ENCODE results near the gene PSG5. TPM values are rescaled to one million over a fixed set of nuclear protein-coding genes. Genes with fewer than 3 reads are reported as not detected.
A peak's percentile ranks its signal among the peaks of the same experiment; 100 is the strongest.
"Not testable (repeated sequence)": the region's sequence is repeated elsewhere in the genome, so short reads cannot be mapped to it uniquely, and the experiment has no call there.

The PSG5 gene
- total and polyA plus RNA-seq, 2 experiments from 2014 or later = 534 to 1,019 TPM

DNA sequence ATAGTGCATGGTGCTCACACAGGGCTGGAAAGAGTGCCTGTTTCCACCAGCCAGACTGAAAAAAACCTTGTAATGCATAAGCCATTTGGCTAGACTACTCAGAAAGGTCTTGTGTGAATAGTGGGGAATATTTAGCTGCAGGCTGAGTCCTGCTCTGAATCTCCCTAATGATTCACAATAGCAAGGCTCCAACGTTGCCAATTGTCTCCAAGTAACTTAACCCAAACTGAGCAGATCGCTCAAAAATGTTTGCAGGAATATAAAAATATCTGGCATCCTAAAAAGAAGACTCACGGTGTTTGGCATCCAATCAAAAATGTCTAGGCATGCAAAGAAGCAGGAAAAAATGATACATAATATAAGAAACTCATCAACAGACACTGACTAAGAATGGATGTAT, 59.0 kb downstream of the PSG5 start:
- peaks cover 42% of the 10 kb centered on the region for H3F3A ChIP-seq (ENCODE audit: insufficient read depth)
- H3K27me3 ChIP-seq (replicated peaks; ENCODE audit: insufficient read depth); H3K36me3 ChIP-seq (ENCODE audit: low read depth); H4K20me1 ChIP-seq (ENCODE audit: insufficient read depth); H3K79me2 ChIP-seq (ENCODE audit: insufficient read depth); H3K9me3 ChIP-seq (ENCODE audit: low read depth); H2AFZ ChIP-seq; H3K9me2 ChIP-seq (ENCODE audit: insufficient read depth); in situ Hi-C loops (cut with MboI): not testable (repeated sequence)
- H3K4me2 ChIP-seq (ENCODE audit: unreplicated experiment) = peak overlapping the region; percentile 75
- DNase-seq = peak; percentile 99
- H3K4me1 ChIP-seq (ENCODE audit: insufficient read depth) = peaks cover 41% of the 10 kb centered on the region
- peak overlapping the region; percentile 42; the same call in 1 of the 2 replicates for H3K9ac ChIP-seq
- WGBS, 2 experiments (ENCODE audit: low coverage in 1 of 2, low lambda C conversion rate in 2 of 2, missing lambda C conversion rate in 2 of 2) = 1 to 3% methylated on average over 3 of the region's 3 CpGs
- H3K4me3 ChIP-seq = 0 out of 2 replicates have a peak overlapping the region, but pooled peaks have one; percentile 0
- H3K27ac ChIP-seq = peak overlapping the region; percentile 86

DNA sequence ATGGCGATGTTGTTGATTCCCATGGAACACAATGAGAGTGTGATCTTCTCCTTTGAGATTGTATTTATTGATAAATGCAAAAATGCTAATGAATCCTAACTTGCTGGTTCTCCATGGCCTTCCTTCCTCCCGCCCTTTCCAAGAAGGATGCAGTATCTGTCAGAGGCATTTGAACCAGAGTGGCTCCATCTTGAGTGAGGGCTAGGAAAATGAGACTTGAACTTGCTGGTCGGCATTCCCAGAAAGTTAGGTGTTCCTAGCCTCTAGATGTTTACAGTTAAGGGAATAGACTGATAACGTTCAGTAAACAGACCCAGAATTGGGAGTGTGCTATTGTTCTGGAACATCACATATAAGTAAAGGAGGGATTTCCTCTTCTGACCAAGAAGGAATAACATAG, 59.6 kb downstream of the PSG5 start:
- Histone ChIP-seq H3K4me1 (ENCODE audit: insufficient read depth) (peaks cover 40% of the 10 kb centered on the region), H3K9me3 (ENCODE audit: low read depth) (no peaks in the 10 kb centered on the region), H3K4me3 (no peak overlapping the region), H3K79me2 (ENCODE audit: insufficient read depth) (no peaks in the 10 kb centered on the region), H3F3A (ENCODE audit: insufficient read depth) (peaks cover 44% of the 10 kb centered on the region), H2AFZ (no peak overlapping the region), H3K27ac (peak overlapping the region; percentile 86), H3K36me3 (ENCODE audit: low read depth) (no peaks in the 10 kb centered on the region), H4K20me1 (ENCODE audit: insufficient read depth) (no peaks in the 10 kb centered on the region), H3K9ac (peak overlapping the region; percentile 42; the same call in 1 of the 2 replicates), H3K4me2 (ENCODE audit: unreplicated experiment) (peak overlapping the region; percentile 75), H3K27me3 (replicated peaks; ENCODE audit: insufficient read depth) (no peaks in the 10 kb centered on the region), H3K9me2 (ENCODE audit: insufficient read depth) (no peaks in the 10 kb centered on the region)
- WGBS, 2 experiments (ENCODE audit: low coverage in 1 of 2, low lambda C conversion rate in 2 of 2, missing lambda C conversion rate in 2 of 2) = 54 to 62% methylated on average over 4 of the region's 4 CpGs
- TF ChIP-seq EZH2 (IDR thresholded peaks at IDR 0.05; ENCODE audit: insufficient read depth, poor library complexity, severe bottlenecking) (no peak), EZH2phosphoT487 (IDR thresholded peaks at IDR 0.05; ENCODE audit: insufficient read depth, low read depth) (no peak)
- no peak for DNase-seq
- in situ Hi-C loops (cut with MboI) = no loop called here

DNA sequence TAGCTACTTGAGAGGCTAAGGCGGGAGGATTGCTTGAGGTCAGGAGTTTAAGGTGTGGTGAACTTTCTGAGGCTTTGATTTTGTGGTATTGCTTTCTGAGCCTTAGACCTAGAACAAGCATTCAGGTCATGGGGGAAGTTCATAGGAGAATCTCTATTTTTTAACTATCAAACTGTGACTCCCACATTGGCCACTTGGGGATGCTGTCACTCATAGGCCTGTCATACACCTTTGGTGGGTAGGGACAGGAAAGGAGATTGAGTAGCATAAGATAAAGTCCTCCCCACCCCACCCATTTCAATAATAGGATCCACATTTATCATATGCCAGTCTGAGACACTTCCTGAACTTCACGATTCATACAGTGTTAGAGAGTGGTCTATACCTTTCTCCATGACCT, 62.0 kb downstream of the PSG5 start:
- no peak overlapping the region for H3K27ac ChIP-seq
- H2AFZ ChIP-seq = no peak overlapping the region
- no peak overlapping the region for H3K4me2 ChIP-seq (ENCODE audit: unreplicated experiment)
- WGBS, 2 experiments (ENCODE audit: low coverage in 1 of 2, low lambda C conversion rate in 2 of 2, missing lambda C conversion rate in 2 of 2) = 78 to 85% methylated on average over 2 of the region's 2 CpGs
- no peaks in the 10 kb centered on the region for H4K20me1 ChIP-seq (ENCODE audit: insufficient read depth)
- no peak overlapping the region for H3K4me3 ChIP-seq
- no peaks in the 10 kb centered on the region for H3K9me2 ChIP-seq (ENCODE audit: insufficient read depth)
- peaks cover 61% of the 10 kb centered on the region for H3K4me1 ChIP-seq (ENCODE audit: insufficient read depth)
- no peak for DNase-seq
- no peaks in the 10 kb centered on the region for H3K27me3 ChIP-seq (replicated peaks; ENCODE audit: insufficient read depth)
- no peaks in the 10 kb centered on the region for H3K9me3 ChIP-seq (ENCODE audit: low read depth)
- no peak overlapping the region for H3K9ac ChIP-seq
- TF ChIP-seq EZH2phosphoT487 (IDR thresholded peaks at IDR 0.05; ENCODE audit: insufficient read depth, low read depth) (no peak), EZH2 (IDR thresholded peaks at IDR 0.05; ENCODE audit: insufficient read depth, poor library complexity, severe bottlenecking) (no peak)
- H3K79me2 ChIP-seq (ENCODE audit: insufficient read depth) = no peaks in the 10 kb centered on the region
- in situ Hi-C loops (cut with MboI) = no loop called here
- no peaks in the 10 kb centered on the region for H3K36me3 ChIP-seq (ENCODE audit: low read depth)
- peaks cover 68% of the 10 kb centered on the region for H3F3A ChIP-seq (ENCODE audit: insufficient read depth)

DNA sequence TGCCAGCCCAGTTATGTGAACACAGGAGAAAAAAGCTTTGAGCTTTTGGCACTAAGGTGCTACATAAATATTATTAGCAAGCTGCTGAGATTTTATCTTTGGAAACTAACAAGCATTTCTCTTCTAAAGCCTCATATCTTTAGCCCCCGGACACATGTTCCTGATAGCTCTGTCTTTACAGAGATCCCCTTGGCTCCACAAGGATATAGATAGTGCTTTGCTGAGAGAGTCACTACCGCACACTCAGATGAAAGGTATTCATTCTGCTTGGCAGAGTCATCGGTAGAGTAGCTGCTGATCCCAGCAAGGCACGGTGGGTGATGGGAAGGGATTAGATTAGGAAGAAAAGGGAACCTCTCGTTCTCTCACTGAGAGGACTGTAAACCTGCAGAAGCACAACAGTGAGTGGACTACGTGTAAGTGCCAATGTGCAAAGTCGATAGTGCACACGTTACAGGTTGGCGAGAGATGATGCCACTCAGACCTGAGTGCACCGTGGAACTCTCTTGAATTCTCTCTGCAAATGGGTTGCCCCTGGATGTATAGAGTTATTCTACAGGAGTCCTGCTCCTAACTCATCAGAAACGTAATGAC, 65.8 kb downstream of the PSG5 start:
- H3K4me2 ChIP-seq (ENCODE audit: unreplicated experiment) = peak overlapping the region; percentile 49
- H3K79me2 ChIP-seq (ENCODE audit: insufficient read depth); H3K9ac ChIP-seq; H2AFZ ChIP-seq; in situ Hi-C loops (cut with MboI); H3K9me3 ChIP-seq (ENCODE audit: low read depth); H3K27me3 ChIP-seq (replicated peaks; ENCODE audit: insufficient read depth); H4K20me1 ChIP-seq (ENCODE audit: insufficient read depth); H3K9me2 ChIP-seq (ENCODE audit: insufficient read depth); H3K36me3 ChIP-seq (ENCODE audit: low read depth): not testable (repeated sequence)
- peak overlapping the region; percentile 70 for H3K27ac ChIP-seq
- H3K4me1 ChIP-seq (ENCODE audit: insufficient read depth) = peaks cover 49% of the 10 kb centered on the region
- H3K4me3 ChIP-seq = peak overlapping the region; percentile 8; the same call in 1 of the 2 replicates
- 30 to 32% methylated on average over 11 of the region's 11 CpGs for WGBS, 2 experiments (ENCODE audit: low coverage in 1 of 2, low lambda C conversion rate in 2 of 2, missing lambda C conversion rate in 2 of 2)
- peak; percentile 89 for DNase-seq
- H3F3A ChIP-seq (ENCODE audit: insufficient read depth) = peaks cover 53% of the 10 kb centered on the region

DNA sequence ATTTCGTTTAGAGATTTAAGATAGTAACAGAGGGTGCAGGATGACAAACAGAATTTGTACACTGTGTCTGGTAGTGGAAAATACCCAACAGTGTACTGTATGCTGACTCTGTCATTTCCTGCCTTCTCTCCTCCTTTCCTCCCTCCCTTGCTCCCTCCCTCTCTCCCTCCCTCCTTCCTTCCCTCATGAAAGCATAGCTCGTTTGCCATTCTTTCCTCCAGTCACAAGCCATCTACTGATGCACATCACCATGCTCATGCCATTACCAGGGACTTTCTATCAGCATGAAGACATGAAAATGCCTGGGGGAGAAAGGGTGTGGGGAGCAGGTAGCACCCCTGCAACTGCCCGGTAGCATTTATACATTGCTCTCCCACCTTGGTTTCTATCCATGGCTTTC, 66.8 kb downstream of the PSG5 start:
- peak; percentile 23 for DNase-seq
- peak overlapping the region; percentile 49 for H3K4me2 ChIP-seq (ENCODE audit: unreplicated experiment)
- H3K27ac ChIP-seq = peak overlapping the region; percentile 70
- peak overlapping the region; percentile 32 for H2AFZ ChIP-seq
- in situ Hi-C loops (cut with MboI); H3K27me3 ChIP-seq (replicated peaks; ENCODE audit: insufficient read depth); H3K9me3 ChIP-seq (ENCODE audit: low read depth); H3K79me2 ChIP-seq (ENCODE audit: insufficient read depth); H4K20me1 ChIP-seq (ENCODE audit: insufficient read depth); H3K4me3 ChIP-seq; H3K36me3 ChIP-seq (ENCODE audit: low read depth); H3K9me2 ChIP-seq (ENCODE audit: insufficient read depth); H3K9ac ChIP-seq: not testable (repeated sequence)
- H3F3A ChIP-seq (ENCODE audit: insufficient read depth) = peaks cover 49% of the 10 kb centered on the region
- 32 to 47% methylated on average over 2 to 3 of the region's 3 CpGs for WGBS, 2 experiments (ENCODE audit: low coverage in 1 of 2, low lambda C conversion rate in 2 of 2, missing lambda C conversion rate in 2 of 2)
- peaks cover 50% of the 10 kb centered on the region for H3K4me1 ChIP-seq (ENCODE audit: insufficient read depth)

Other genes with a start within 250 kb of the PSG5 start
- gene PSG7, start 249.3 kb downstream of the PSG5 start, total RNA-seq (2014; rRNA removed; shearing (Covaris generic)) = not detected in 2 replicates
- gene PSG7, start 249.3 kb downstream of the PSG5 start, polyA plus RNA-seq (2016; fragmentation: Nextera tagmentation; extraction: Ambion mirVana) = 0.19 TPM in 1 of 2 replicates, not detected in the other
- gene PSG11, start 160.1 kb downstream of the PSG5 start, total RNA-seq (2014; rRNA removed; shearing (Covaris generic)) = not detected in 2 replicates
- 0.36 and 0.85 TPM in 2 replicates for gene PSG11, start 160.1 kb downstream of the PSG5 start, polyA plus RNA-seq (2016; fragmentation: Nextera tagmentation; extraction: Ambion mirVana)
- gene PSG2, start 103.8 kb downstream of the PSG5 start, total RNA-seq (2014; rRNA removed; shearing (Covaris generic)) = 0.76 and 0.89 TPM in 2 replicates
- gene PSG2, start 103.8 kb downstream of the PSG5 start, polyA plus RNA-seq (2016; fragmentation: Nextera tagmentation; extraction: Ambion mirVana) = 4.3 and 5.7 TPM in 2 replicates
- gene PSG4, start 19.1 kb upstream of the PSG5 start, total RNA-seq (2014; rRNA removed; shearing (Covaris generic)) = 104 and 105 TPM in 2 replicates
- 171 and 174 TPM in 2 replicates for gene PSG4, start 19.1 kb upstream of the PSG5 start, polyA plus RNA-seq (2016; fragmentation: Nextera tagmentation; extraction: Ambion mirVana)
- gene PSG9, start 83.0 kb upstream of the PSG5 start, total RNA-seq (2014; rRNA removed; shearing (Covaris generic)) = 0.32 TPM in 1 of 2 replicates, not detected in the other
- 1.1 and 1.6 TPM in 2 replicates for gene PSG9, start 83.0 kb upstream of the PSG5 start, polyA plus RNA-seq (2016; fragmentation: Nextera tagmentation; extraction: Ambion mirVana)
- 0.32 and 1.1 TPM in 2 replicates for gene CD177, start 167.2 kb upstream of the PSG5 start, total RNA-seq (2014; rRNA removed; shearing (Covaris generic))
- gene CD177, start 167.2 kb upstream of the PSG5 start, polyA plus RNA-seq (2016; fragmentation: Nextera tagmentation; extraction: Ambion mirVana) = 0.36 and 0.38 TPM in 2 replicates
- not detected in 2 replicates for gene TEX101, start 228.4 kb upstream of the PSG5 start, total RNA-seq (2014; rRNA removed; shearing (Covaris generic))
- not detected in 2 replicates for gene TEX101, start 228.4 kb upstream of the PSG5 start, polyA plus RNA-seq (2016; fragmentation: Nextera tagmentation; extraction: Ambion mirVana)